Measurements from ENCODE around the gene HAAO. TPM values are rescaled to one million over a fixed set of nuclear protein-coding genes. Genes with fewer than 3 reads are reported as not detected.
"Not testable (repeated sequence)": the region's sequence is repeated elsewhere in the genome, so short reads cannot be mapped to it uniquely, and the experiment has no call there.

The HAAO gene
- under 1 TPM; 0.98 to 0.99 TPM for total RNA-seq

GRCh38 chr2:42792583-42793333 is at the start of gene HAAO:
Gene HAAO, minus strand, starts transcription at chr2:42792583. Its CDS starts 47 bp downstream, at chr2:42792536.
- peaks cover 24% of the 10 kb centered on the region for H3K4me1 Mint-ChIP-seq

GRCh38 chr2:42841344-42841743 is 49.0 kb upstream of the HAAO start:
- Mint-ChIP-seq H3K4me3 (no peak overlapping the region), H3K9me3 (no peaks in the 10 kb centered on the region), H3K27me3 (no peaks in the 10 kb centered on the region), H3K4me1 (no peaks in the 10 kb centered on the region), H3K27ac (no peak overlapping the region), H3K36me3 (ENCODE audit: low read depth) (no peaks in the 10 kb centered on the region)
- no peak for ATAC-seq (replicated peaks)

More at GRCh38 chr2:42792583-42793333, at the start of gene HAAO:
- no peak within 1 kb of the TSS for H3K27ac Mint-ChIP-seq
- H3K9me3 Mint-ChIP-seq, result no peaks in the 10 kb centered on the region
- peaks cover 7% of the 10 kb centered on the region for H3K36me3 Mint-ChIP-seq (ENCODE audit: low read depth)
- peaks cover 48% of the 10 kb centered on the region for H3K27me3 Mint-ChIP-seq
- peak within 1 kb of the TSS; percentile 71 for H3K4me3 Mint-ChIP-seq
- ATAC-seq (replicated peaks), result peak; percentile 30

- Mint-ChIP-seq H3K36me3 (ENCODE audit: low read depth) (no peaks in the 10 kb centered on the region), H3K27ac (no peak overlapping the region), H3K4me3 (no peak overlapping the region), H3K9me3 (no peaks in the 10 kb centered on the region), H3K27me3 (no peaks in the 10 kb centered on the region), H3K4me1 (no peaks in the 10 kb centered on the region)
- ATAC-seq (replicated peaks), result no peak
Observed at GRCh38 chr2:42840760-42841159, 48.4 kb upstream of the HAAO start.

GRCh38 chr2:42839809-42840501 is 47.6 kb upstream of the HAAO start:
- no peaks in the 10 kb centered on the region for H3K9me3 Mint-ChIP-seq
- no peak overlapping the region for H3K27ac Mint-ChIP-seq
- H3K36me3 Mint-ChIP-seq (ENCODE audit: low read depth), result no peaks in the 10 kb centered on the region
- H3K4me1 Mint-ChIP-seq, result no peaks in the 10 kb centered on the region
- H3K27me3 Mint-ChIP-seq, result no peaks in the 10 kb centered on the region
- ATAC-seq (replicated peaks), result no peak
- H3K4me3 Mint-ChIP-seq, result no peak overlapping the region

GRCh38 chr2:42838133-42838532 is 45.8 kb upstream of the HAAO start:
- ATAC-seq (replicated peaks), result no peak
- Mint-ChIP-seq H3K36me3 (ENCODE audit: low read depth) (no peaks in the 10 kb centered on the region), H3K9me3 (no peaks in the 10 kb centered on the region), H3K4me1 (no peaks in the 10 kb centered on the region), H3K4me3 (no peak overlapping the region), H3K27me3 (no peaks in the 10 kb centered on the region), H3K27ac (no peak overlapping the region)

- H3K4me1 Mint-ChIP-seq, result no peaks in the 10 kb centered on the region
- H3K36me3 Mint-ChIP-seq (ENCODE audit: low read depth), result no peaks in the 10 kb centered on the region
- no peaks in the 10 kb centered on the region for H3K9me3 Mint-ChIP-seq
- H3K27ac Mint-ChIP-seq, result no peak overlapping the region
- ATAC-seq (replicated peaks), result no peak
- H3K27me3 Mint-ChIP-seq, result no peaks in the 10 kb centered on the region
- no peak overlapping the region for H3K4me3 Mint-ChIP-seq
Observed at GRCh38 chr2:42835577-42836371, 43.4 kb upstream of the HAAO start.

GRCh38 chr2:42834161-42834560 is 41.8 kb upstream of the HAAO start:
- no peak for ATAC-seq (replicated peaks)
- H3K36me3 Mint-ChIP-seq (ENCODE audit: low read depth), result no peaks in the 10 kb centered on the region
- H3K4me3 Mint-ChIP-seq, result no peak overlapping the region
- no peak overlapping the region for H3K27ac Mint-ChIP-seq
- H3K4me1 Mint-ChIP-seq, result no peaks in the 10 kb centered on the region
- H3K9me3 Mint-ChIP-seq, result no peaks in the 10 kb centered on the region
- no peaks in the 10 kb centered on the region for H3K27me3 Mint-ChIP-seq

- no peak overlapping the region for H3K4me3 Mint-ChIP-seq
- H3K36me3 Mint-ChIP-seq (ENCODE audit: low read depth), result no peaks in the 10 kb centered on the region
- H3K27me3 Mint-ChIP-seq, result no peaks in the 10 kb centered on the region
- H3K9me3 Mint-ChIP-seq, result no peaks in the 10 kb centered on the region
- ATAC-seq (replicated peaks), result no peak
- peaks cover 13% of the 10 kb centered on the region for H3K4me1 Mint-ChIP-seq
- no peak overlapping the region for H3K27ac Mint-ChIP-seq
Observed at GRCh38 chr2:42832289-42832634, 39.9 kb upstream of the HAAO start.

- not testable (repeated sequence) for H3K27ac Mint-ChIP-seq; H3K4me3 Mint-ChIP-seq; ATAC-seq (replicated peaks); H3K9me3 Mint-ChIP-seq; H3K36me3 Mint-ChIP-seq (ENCODE audit: low read depth); H3K27me3 Mint-ChIP-seq
- peaks cover 15% of the 10 kb centered on the region for H3K4me1 Mint-ChIP-seq
Observed at GRCh38 chr2:42831575-42832288, 39.3 kb upstream of the HAAO start.

GRCh38 chr2:42830922-42831574 is 38.7 kb upstream of the HAAO start:
- no peaks in the 10 kb centered on the region for H3K36me3 Mint-ChIP-seq (ENCODE audit: low read depth)
- H3K9me3 Mint-ChIP-seq, result no peaks in the 10 kb centered on the region
- ATAC-seq (replicated peaks), result no peak
- no peak overlapping the region for H3K27ac Mint-ChIP-seq
- no peak overlapping the region for H3K4me3 Mint-ChIP-seq
- H3K27me3 Mint-ChIP-seq, result no peaks in the 10 kb centered on the region
- peaks cover 15% of the 10 kb centered on the region for H3K4me1 Mint-ChIP-seq

- H3K27me3 Mint-ChIP-seq, result no peaks in the 10 kb centered on the region
- no peak overlapping the region for H3K27ac Mint-ChIP-seq
Observed at GRCh38 chr2:42829671-42830440, 37.5 kb upstream of the HAAO start.

GRCh38 chr2:42828487-42829425 is 36.4 kb upstream of the HAAO start:
- ATAC-seq (replicated peaks), result peak; percentile 92
- peak overlapping the region; percentile 13 for H3K4me3 Mint-ChIP-seq
- peaks cover 15% of the 10 kb centered on the region for H3K4me1 Mint-ChIP-seq
- H3K36me3 Mint-ChIP-seq (ENCODE audit: low read depth), result no peaks in the 10 kb centered on the region
- no peaks in the 10 kb centered on the region for H3K27me3 Mint-ChIP-seq
- no peaks in the 10 kb centered on the region for H3K9me3 Mint-ChIP-seq
- H3K27ac Mint-ChIP-seq, result no peak overlapping the region

More at GRCh38 chr2:42829671-42830440, 37.5 kb upstream of the HAAO start:
- Mint-ChIP-seq H3K36me3 (ENCODE audit: low read depth) (no peaks in the 10 kb centered on the region), H3K4me1 (peaks cover 15% of the 10 kb centered on the region), H3K4me3 (no peak overlapping the region), H3K9me3 (no peaks in the 10 kb centered on the region)
- no peak for ATAC-seq (replicated peaks)
